ENCODE results near the gene FBXO34. TPM values are rescaled to one million over a fixed set of nuclear protein-coding genes. Genes with fewer than 3 reads are reported as not detected.

FBXO34 gene
- total and polyA plus RNA-seq, 4 donors: 23.1 to 37.5 (median 28.1) TPM

DNA sequence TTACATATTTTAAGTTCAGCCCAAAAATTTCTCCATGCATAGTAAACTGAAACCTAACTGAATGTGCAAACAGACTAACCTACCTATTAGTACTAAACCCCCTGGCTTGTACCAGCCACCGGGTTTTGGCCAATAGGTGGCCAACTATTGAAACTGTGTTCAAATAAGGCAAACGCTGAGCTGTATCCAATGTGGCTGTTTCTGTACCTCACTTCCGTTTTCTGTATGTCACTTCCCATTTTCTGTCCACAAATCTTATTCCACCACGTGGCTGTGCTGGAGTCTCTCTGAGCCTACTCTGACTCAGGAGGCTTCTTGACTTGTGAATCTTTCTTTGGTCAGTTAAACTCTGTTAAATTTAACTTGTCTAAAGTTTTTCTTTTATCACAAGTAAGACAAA, 6.0 kb upstream of the FBXO34 start:
- Histone ChIP-seq H3K36me3 (ENCODE audit: control insufficient read depth, insufficient read depth, low read length) (no peaks in the 10 kb centered on the region), H3K27me3 (ENCODE audit: control insufficient read depth, insufficient read depth, low read length) (no peaks in the 10 kb centered on the region), H3K9me3 (ENCODE audit: control insufficient read depth, insufficient read depth, low read length) (no peaks in the 10 kb centered on the region), H3K4me1 (ENCODE audit: control insufficient read depth, insufficient read depth, low read length) (no peaks in the 10 kb centered on the region), H3K27ac (ENCODE audit: low read depth, low read length) (no peak overlapping the region), H3K4me3 (ENCODE audit: low read depth, low read length) (no peak overlapping the region)
- no peak for DNase-seq (ENCODE audit: low read depth in 4 of 6, low spot score in 6 of 6)
- WGBS (ENCODE audit: insufficient coverage): 94% methylated on average over 4 of the region's 4 CpGs

DNA sequence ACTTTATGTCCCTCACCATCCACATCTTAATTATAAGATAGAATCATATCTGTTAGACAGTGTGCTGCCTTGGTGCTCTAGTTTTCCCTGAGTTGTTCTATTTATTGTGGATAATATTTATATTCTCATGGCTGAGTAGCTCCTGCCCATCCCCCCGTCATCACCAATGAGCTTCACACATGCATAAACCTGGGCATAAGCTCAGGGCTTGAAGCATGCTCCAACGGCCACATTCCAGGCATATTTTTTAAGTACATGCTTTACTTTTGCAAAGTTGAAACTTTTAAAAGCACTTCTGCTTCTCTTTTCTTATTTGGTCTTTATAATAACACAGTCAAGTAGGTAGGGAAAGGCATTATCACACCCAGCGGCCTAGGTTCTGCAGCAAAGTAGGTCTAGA, 3.4 kb upstream of the FBXO34 start:
- Histone ChIP-seq H3K9me3 (ENCODE audit: control insufficient read depth, insufficient read depth, low read length) (no peaks in the 10 kb centered on the region), H3K4me3 (ENCODE audit: low read depth, low read length) (no peak overlapping the region), H3K36me3 (ENCODE audit: control insufficient read depth, insufficient read depth, low read length) (no peaks in the 10 kb centered on the region), H3K4me1 (ENCODE audit: control insufficient read depth, insufficient read depth, low read length) (no peaks in the 10 kb centered on the region), H3K27me3 (ENCODE audit: control insufficient read depth, insufficient read depth, low read length) (no peaks in the 10 kb centered on the region), H3K27ac (ENCODE audit: low read depth, low read length) (no peak overlapping the region)
- DNase-seq (ENCODE audit: low read depth in 4 of 6, low spot score in 6 of 6): no peak
- WGBS (ENCODE audit: insufficient coverage): no CpG with 5 or more reads among the region's 3 CpGs

DNA sequence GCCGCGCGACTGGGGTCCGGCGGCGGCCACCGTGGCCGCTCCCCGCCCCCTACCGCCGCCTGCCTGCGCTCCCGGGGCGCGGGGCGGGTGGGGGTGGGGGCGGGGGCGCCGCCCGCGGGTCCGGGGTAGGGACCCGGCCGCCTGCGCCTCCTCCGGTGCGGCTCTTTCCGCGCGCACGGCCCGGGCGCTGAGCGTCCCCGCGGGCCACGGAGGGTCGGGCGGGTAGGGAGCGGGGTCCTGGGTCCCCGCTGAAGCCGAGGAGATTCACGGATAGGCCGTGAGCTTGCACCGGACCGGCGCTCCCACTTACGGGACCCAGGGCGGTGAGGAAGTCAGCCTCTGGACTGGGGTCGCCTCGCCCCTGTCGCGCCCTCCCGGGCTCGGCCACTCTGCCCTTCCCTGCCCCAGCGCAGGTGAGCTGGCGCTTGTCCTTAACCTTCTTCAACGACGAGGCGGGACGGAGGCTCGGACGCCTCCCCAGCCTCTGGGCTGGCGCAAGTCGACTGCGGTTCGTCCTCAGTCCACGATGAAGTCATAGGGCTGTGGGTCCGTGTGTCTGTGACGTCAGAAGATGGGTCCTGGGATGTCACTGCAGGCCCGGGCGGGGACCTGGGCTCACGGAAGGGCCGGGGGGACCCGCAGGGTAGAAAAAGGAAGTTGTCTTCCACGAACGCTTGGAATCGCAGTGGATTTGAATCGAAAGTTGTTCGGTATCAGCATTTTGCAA, 514 bp downstream of the FBXO34 start:
- Histone ChIP-seq H3K36me3 (ENCODE audit: control insufficient read depth, insufficient read depth, low read length) (no peaks in the 10 kb centered on the region), H3K27ac (ENCODE audit: low read depth, low read length) (peak overlapping the region; percentile 84), H3K4me3 (ENCODE audit: low read depth, low read length) (peak overlapping the region; percentile 89), H3K9me3 (ENCODE audit: control insufficient read depth, insufficient read depth, low read length) (no peaks in the 10 kb centered on the region), H3K4me1 (ENCODE audit: control insufficient read depth, insufficient read depth, low read length) (no peaks in the 10 kb centered on the region), H3K27me3 (ENCODE audit: control insufficient read depth, insufficient read depth, low read length) (no peaks in the 10 kb centered on the region)
- DNase-seq (ENCODE audit: low read depth in 4 of 6, low spot score in 6 of 6): peak in 5 of 6 donors; percentile 21 to 86 (median 44)
- under 1% methylated on average over 80 of the region's 80 CpGs for WGBS (ENCODE audit: insufficient coverage)

DNA sequence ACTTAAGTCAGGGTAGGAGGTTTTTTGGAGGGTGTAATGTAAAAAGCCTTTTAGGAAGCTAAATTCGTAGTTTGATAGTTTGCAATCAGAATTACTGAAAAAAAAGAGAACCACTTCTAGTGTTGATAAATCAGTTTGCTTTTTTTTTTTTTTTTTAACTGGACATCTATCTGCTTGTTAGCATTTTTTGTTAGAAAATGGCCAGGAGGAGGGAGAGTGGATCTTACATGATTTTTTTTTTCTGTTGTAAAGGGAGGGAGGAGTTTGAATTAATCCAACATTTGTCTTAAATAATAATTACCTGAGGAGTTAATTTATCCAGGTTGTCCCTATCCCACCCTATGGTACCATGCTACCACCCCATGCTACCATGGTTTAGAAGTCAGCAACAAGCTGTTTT, 1.2 kb downstream of the FBXO34 start:
- Histone ChIP-seq H3K9me3 (ENCODE audit: control insufficient read depth, insufficient read depth, low read length) (no peaks in the 10 kb centered on the region), H3K27me3 (ENCODE audit: control insufficient read depth, insufficient read depth, low read length) (no peaks in the 10 kb centered on the region), H3K27ac (ENCODE audit: low read depth, low read length) (no peak overlapping the region), H3K4me1 (ENCODE audit: control insufficient read depth, insufficient read depth, low read length) (no peaks in the 10 kb centered on the region), H3K36me3 (ENCODE audit: control insufficient read depth, insufficient read depth, low read length) (no peaks in the 10 kb centered on the region), H3K4me3 (ENCODE audit: low read depth, low read length) (peak overlapping the region; percentile 89)
- no peak for DNase-seq (ENCODE audit: low read depth in 4 of 6, low spot score in 6 of 6)
- WGBS (ENCODE audit: insufficient coverage): no CpG with 5 or more reads among the region's 1 CpG

DNA sequence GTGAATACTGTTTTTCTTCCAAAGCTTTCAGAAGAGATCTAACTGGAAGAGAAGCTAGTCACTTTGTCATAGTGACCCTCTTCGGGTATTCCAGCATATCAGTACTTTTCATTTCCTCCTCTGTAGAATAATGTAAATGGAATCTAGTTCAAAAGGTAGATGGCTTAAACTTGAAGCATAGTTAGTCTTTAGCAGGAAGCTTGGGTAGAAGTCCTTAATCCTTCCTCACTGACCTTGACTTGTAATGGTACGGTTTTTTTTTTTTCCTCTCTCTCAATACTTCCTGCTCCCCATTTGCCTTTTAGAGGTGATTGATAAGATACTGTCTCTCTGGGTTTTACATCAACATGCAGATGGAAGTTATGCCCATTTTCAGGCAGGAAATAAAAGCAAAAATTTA, 1.7 kb downstream of the FBXO34 start:
- DNase-seq (ENCODE audit: low read depth in 4 of 6, low spot score in 6 of 6): no peak
- Histone ChIP-seq H3K9me3 (ENCODE audit: control insufficient read depth, insufficient read depth, low read length) (no peaks in the 10 kb centered on the region), H3K4me1 (ENCODE audit: control insufficient read depth, insufficient read depth, low read length) (no peaks in the 10 kb centered on the region), H3K27me3 (ENCODE audit: control insufficient read depth, insufficient read depth, low read length) (no peaks in the 10 kb centered on the region), H3K4me3 (ENCODE audit: low read depth, low read length) (no peak overlapping the region), H3K36me3 (ENCODE audit: control insufficient read depth, insufficient read depth, low read length) (no peaks in the 10 kb centered on the region), H3K27ac (ENCODE audit: low read depth, low read length) (no peak overlapping the region)
- WGBS (ENCODE audit: insufficient coverage): no CpG with 5 or more reads among the region's 2 CpGs

DNA sequence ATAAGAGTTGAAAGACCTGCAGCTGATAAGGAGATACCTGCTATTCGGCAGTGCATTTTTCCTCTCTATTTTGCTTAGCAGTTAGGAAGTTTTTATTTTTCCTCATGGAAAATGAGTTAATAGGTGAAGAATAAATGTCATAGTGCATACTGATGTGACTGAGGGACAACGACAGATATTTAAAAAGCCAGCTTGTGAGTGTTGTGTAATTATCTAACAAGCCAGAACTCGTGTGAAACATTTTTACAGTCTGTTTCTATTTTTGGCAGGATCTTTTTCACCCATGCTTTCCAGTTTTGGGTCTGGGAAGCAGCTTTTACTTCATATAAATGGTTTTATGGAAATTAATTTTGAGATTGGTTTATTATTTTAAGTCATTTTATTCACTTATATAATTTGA, 2.9 kb downstream of the FBXO34 start:
- H3K4me3 ChIP-seq (ENCODE audit: low read depth, low read length): no peak overlapping the region
- no peaks in the 10 kb centered on the region for H3K9me3 ChIP-seq (ENCODE audit: control insufficient read depth, insufficient read depth, low read length)
- no peak overlapping the region for H3K27ac ChIP-seq (ENCODE audit: low read depth, low read length)
- no peaks in the 10 kb centered on the region for H3K27me3 ChIP-seq (ENCODE audit: control insufficient read depth, insufficient read depth, low read length)
- DNase-seq (ENCODE audit: low read depth in 4 of 6, low spot score in 6 of 6): peak in 1 of 6 donors; percentile 16
- no peaks in the 10 kb centered on the region for H3K36me3 ChIP-seq (ENCODE audit: control insufficient read depth, insufficient read depth, low read length)
- no peaks in the 10 kb centered on the region for H3K4me1 ChIP-seq (ENCODE audit: control insufficient read depth, insufficient read depth, low read length)
- 50% methylated on average over 2 of the region's 3 CpGs for WGBS (ENCODE audit: insufficient coverage)

DNA sequence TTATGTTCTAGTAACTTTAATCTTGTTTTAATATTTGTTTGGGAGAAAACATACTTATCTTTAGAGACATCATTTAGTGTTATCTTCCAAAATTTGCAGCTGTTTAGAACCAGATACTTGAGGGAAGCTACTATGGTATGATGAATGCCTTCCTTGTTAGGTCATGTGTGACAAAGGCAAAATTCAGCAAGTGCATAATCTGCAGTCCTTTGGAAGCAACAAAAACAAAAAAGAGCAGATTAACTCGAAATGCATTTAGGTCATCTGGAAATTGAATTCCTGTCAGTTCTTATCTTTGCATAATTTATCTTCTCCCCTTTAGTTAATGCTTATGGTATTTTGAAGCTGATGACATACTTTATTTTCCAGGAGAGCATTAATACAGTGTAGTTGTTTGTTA, 3.5 kb downstream of the FBXO34 start:
- WGBS (ENCODE audit: insufficient coverage): no CpG with 5 or more reads among the region's 1 CpG
- no peak for DNase-seq (ENCODE audit: low read depth in 4 of 6, low spot score in 6 of 6)

DNA sequence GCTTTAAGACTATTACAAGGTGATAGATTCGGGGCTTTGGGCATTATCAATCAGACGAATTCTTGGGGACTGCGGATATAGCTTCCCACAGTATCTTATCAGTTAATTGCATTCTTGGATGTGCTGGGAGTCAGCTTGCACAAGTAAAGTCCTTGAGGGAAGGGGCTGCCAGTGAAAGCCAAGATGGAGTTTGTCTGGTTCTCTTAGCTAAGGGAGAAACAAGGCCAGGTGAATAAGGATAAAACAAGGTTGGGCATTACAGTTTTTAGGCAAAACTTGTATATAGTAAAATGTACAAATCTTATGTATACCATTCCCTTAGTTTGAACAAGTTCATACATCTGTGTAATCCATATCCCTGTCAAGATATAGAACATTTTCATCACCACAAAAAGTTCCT, 5.5 kb downstream of the FBXO34 start:
- H3K27ac ChIP-seq (ENCODE audit: low read depth, low read length): no peak overlapping the region
- H3K4me1 ChIP-seq (ENCODE audit: control insufficient read depth, insufficient read depth, low read length): no peaks in the 10 kb centered on the region
- no peak for DNase-seq (ENCODE audit: low read depth in 4 of 6, low spot score in 6 of 6)
- no peaks in the 10 kb centered on the region for H3K9me3 ChIP-seq (ENCODE audit: control insufficient read depth, insufficient read depth, low read length)
- WGBS (ENCODE audit: insufficient coverage): no CpG with 5 or more reads among the region's 3 CpGs
- no peak overlapping the region for H3K4me3 ChIP-seq (ENCODE audit: low read depth, low read length)
- H3K27me3 ChIP-seq (ENCODE audit: control insufficient read depth, insufficient read depth, low read length): no peaks in the 10 kb centered on the region
- no peaks in the 10 kb centered on the region for H3K36me3 ChIP-seq (ENCODE audit: control insufficient read depth, insufficient read depth, low read length)

More for the DNA sequence above, 3.5 kb downstream of the FBXO34 start:
- H3K27me3 ChIP-seq (ENCODE audit: control insufficient read depth, insufficient read depth, low read length): no peaks in the 10 kb centered on the region
- no peak overlapping the region for H3K27ac ChIP-seq (ENCODE audit: low read depth, low read length)
- H3K4me1 ChIP-seq (ENCODE audit: control insufficient read depth, insufficient read depth, low read length): no peaks in the 10 kb centered on the region
- H3K36me3 ChIP-seq (ENCODE audit: control insufficient read depth, insufficient read depth, low read length): no peaks in the 10 kb centered on the region
- H3K4me3 ChIP-seq (ENCODE audit: low read depth, low read length): no peak overlapping the region
- no peaks in the 10 kb centered on the region for H3K9me3 ChIP-seq (ENCODE audit: control insufficient read depth, insufficient read depth, low read length)

DNA sequence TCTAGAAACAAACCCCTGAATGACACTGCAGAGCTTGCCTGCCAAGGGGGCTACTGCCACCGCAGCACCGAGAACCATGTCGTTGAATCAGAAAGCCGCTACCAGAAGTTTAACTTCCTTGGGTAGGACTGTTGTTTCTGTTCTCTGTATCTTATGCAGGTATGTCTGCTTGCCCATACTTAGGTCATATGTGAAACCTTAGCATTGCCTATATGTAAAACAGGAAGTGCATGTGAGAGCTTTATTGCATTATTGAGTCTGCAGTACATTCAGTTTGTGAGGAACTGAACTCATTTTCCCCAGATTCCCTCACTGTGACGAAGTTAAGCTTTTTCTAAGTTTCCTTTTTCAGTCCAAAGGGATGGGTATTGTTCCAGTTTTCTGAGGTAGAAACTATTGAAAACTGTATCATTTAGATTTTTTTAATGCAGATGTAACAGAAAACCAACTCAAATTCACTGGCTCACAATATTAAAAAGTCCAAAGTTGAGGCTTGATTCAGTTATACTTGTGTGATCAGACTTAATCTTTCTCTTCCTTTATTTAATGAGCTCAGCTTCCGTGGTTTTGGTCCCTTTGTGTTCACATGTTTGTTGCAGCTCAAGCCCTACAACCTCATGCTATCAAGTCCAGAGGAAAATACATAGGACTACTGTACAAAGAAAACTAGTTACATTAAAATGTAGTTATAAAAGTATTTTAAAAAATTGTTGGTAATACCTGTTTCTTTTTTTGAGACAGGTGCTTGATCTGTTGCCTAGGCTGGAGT, 6.9 kb downstream of the FBXO34 start:
- Histone ChIP-seq H3K36me3 (ENCODE audit: control insufficient read depth, insufficient read depth, low read length) (no peaks in the 10 kb centered on the region), H3K4me3 (ENCODE audit: low read depth, low read length) (no peak overlapping the region), H3K4me1 (ENCODE audit: control insufficient read depth, insufficient read depth, low read length) (peaks cover 3% of the 10 kb centered on the region), H3K27me3 (ENCODE audit: control insufficient read depth, insufficient read depth, low read length) (no peaks in the 10 kb centered on the region), H3K27ac (ENCODE audit: low read depth, low read length) (no peak overlapping the region), H3K9me3 (ENCODE audit: control insufficient read depth, insufficient read depth, low read length) (no peaks in the 10 kb centered on the region)
- WGBS (ENCODE audit: insufficient coverage): 100% methylated on average over 1 of the region's 6 CpGs
- DNase-seq (ENCODE audit: low read depth in 4 of 6, low spot score in 6 of 6): no peak

DNA sequence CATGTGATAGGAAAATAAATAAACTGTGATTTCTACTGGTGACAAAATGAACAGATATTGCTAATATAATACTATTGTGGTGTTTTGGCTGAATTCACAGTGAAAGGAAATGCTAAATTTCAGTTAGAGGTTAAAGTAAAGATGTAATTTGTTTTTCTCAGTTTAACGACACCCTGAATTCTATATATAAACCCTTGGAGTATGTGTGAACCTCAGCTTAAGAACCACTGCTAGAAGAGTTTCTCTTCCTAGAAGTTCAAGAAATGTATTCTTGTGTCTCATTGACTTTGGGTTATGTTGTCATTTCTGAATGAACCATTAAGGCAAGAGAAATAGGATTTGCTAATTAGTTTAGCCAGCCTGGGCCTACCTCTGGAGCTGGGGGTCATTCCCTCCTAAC, 8.2 kb downstream of the FBXO34 start:
- no peaks in the 10 kb centered on the region for H3K9me3 ChIP-seq (ENCODE audit: control insufficient read depth, insufficient read depth, low read length)
- H3K27me3 ChIP-seq (ENCODE audit: control insufficient read depth, insufficient read depth, low read length): no peaks in the 10 kb centered on the region
- H3K36me3 ChIP-seq (ENCODE audit: control insufficient read depth, insufficient read depth, low read length): no peaks in the 10 kb centered on the region
- no peak overlapping the region for H3K4me3 ChIP-seq (ENCODE audit: low read depth, low read length)
- WGBS (ENCODE audit: insufficient coverage): no CpG with 5 or more reads among the region's 1 CpG
- no peak overlapping the region for H3K27ac ChIP-seq (ENCODE audit: low read depth, low read length)
- peaks cover 3% of the 10 kb centered on the region for H3K4me1 ChIP-seq (ENCODE audit: control insufficient read depth, insufficient read depth, low read length)
- no peak for DNase-seq (ENCODE audit: low read depth in 4 of 6, low spot score in 6 of 6)

All from spinal cord (tissue), 10 donors.